Stimulated activated CD4-positive, alpha-beta T cell treated with anti-CD3 and anti-CD28 coated beads, TNF-alpha, amount 100 ng/mL, for 48 hours (primary cell): ENCODE measurements around the gene BHLHE23.
A peak's percentile ranks its signal among the peaks of the same experiment; 100 is the strongest.

Source experiments
- DNase-seq, 3 donors: peaks; one replicate each; pipeline ENCODE4 v3.0.0-alpha.2; 2020; ENCODE audit warnings: low read depth in 3 of 3

BHLHE23 gene

GRCh38 chr20:62972845-62973745 lies 33.7 kb downstream of the BHLHE23 start:
- no peak for DNase-seq

GRCh38 chr20:62971950-62972844 lies 34.6 kb downstream of the BHLHE23 start:
- DNase-seq: peak; percentile 76 to 82 (median 78)

- DNase-seq: no peak
These were observed 35.4 kb downstream of the BHLHE23 start for GRCh38 chr20:62971211-62971949.

- DNase-seq: no peak
These were observed 36.2 kb downstream of the BHLHE23 start for GRCh38 chr20:62970307-62971210.

- no peak for DNase-seq
These were observed 36.8 kb downstream of the BHLHE23 start for GRCh38 chr20:62969939-62970306.

GRCh38 chr20:62969179-62969760 lies 37.5 kb downstream of the BHLHE23 start:
- no peak for DNase-seq

- DNase-seq: no peak
These were observed 38.2 kb downstream of the BHLHE23 start for GRCh38 chr20:62968378-62969178.

GRCh38 chr20:62967628-62968351 lies 39.0 kb downstream of the BHLHE23 start:
- DNase-seq: no peak

GRCh38 chr20:62967149-62967501 lies 39.6 kb downstream of the BHLHE23 start:
- DNase-seq: no peak

- DNase-seq: no peak
These were observed 40.3 kb downstream of the BHLHE23 start for GRCh38 chr20:62966212-62967148.

- no peak for DNase-seq
These were observed 41.4 kb downstream of the BHLHE23 start for GRCh38 chr20:62965363-62965771.

- no peak for DNase-seq
These were observed 42.1 kb downstream of the BHLHE23 start for GRCh38 chr20:62964700-62965099.

- DNase-seq: no peak
These were observed 43.0 kb downstream of the BHLHE23 start for GRCh38 chr20:62963614-62964397.

GRCh38 chr20:62962891-62963613 lies 43.7 kb downstream of the BHLHE23 start:
- no peak for DNase-seq

- no peak for DNase-seq
These were observed 44.4 kb downstream of the BHLHE23 start for GRCh38 chr20:62962221-62962879.

- no peak for DNase-seq
These were observed 45.0 kb downstream of the BHLHE23 start for GRCh38 chr20:62961799-62962198.
